ENCODE measurements around the gene KRT73.

KRT73 gene

DNA sequence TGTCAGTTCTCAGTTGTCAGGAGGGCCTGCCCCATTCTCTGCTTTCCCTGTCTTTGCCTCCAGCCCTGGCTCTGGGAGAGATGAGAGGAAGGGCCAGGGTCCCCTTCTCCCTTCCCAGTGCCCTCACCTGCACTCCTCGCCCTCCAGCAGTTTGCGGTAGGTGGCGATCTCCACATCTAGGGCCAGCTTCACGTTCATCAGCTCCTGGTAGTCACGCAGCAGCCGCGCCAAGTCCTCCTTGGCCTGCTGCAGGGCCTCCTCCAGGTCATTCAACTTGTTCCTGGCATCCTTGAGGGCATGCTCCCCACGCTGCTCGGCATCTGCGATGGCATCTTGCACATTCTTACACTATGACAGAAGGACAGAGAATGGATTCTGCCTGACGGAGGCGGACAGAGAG, 28.3 kb upstream of the KRT73 start:
- no peak overlapping the region for H3K4me3 ChIP-seq (ENCODE audit: low read depth, low read length)

DNA sequence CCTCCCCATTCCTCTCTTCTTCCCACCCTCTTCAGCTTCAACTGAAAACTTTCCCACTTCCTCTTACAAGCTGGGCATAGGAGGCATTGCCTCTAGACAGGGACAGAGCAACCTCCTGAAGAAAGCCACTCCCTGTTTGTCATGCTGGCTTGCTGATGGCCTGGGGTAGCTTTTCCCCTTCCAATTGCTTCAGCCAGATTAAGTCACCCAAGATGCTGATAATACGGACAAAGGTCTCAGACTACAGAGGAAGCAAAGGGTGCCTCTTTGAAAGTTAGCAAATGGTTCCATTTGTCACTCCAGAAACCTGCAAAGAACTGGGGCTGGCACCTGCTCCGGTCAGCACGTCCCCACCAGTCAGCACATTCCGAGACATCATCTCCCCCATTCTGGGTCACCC, 27.6 kb upstream of the KRT73 start:
- H3K4me3 ChIP-seq (ENCODE audit: low read depth, low read length), result no peak overlapping the region

DNA sequence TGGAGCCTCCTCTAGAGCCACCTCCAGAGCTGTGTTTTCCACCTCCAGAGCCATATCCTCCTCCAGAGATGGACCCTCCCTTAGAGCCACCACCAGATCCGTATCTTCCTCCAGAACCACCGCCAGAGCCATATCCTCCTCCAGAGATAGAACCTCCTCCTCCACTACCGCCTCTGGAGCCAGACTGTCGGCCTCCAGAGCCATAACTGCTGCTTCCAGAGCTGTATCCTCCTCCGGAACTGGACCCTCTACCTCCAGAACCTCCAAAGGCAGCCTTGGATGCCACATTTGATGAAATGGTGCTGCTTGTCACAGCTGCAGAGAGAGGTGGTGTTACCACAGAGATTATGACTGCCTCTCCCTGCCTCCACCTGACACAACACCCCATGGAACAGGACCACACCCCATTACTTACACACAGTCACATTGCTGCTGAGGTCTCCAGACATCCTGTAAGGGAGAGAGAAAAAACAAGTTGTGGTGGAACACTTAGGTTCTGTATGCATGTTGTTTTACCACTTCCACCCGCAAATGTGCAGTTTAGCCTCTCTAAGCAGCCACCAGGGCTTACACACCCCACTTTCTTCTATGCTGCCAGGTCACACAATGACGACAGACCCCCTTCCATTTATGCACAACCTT, 26.9 kb upstream of the KRT73 start:
- H3K4me3 ChIP-seq (ENCODE audit: low read depth, low read length), result no peak overlapping the region

DNA sequence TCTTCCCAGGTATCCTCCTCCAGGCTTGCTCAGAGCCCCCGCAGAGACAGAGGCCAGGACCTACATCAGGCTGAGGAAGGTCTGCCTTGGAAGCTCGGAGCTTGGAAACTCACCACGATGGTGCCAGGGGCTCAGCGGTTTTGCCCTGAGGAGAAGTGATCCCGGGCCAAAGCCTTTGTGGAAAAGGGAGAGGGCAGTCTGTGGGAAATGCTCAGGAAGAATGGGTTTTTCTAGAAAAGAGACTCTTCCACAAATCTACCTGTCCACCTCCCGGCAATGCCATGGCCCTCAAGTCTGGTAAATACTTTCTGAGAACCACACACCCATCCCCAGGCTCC, 25.7 kb upstream of the KRT73 start:
- no peak overlapping the region for H3K4me3 ChIP-seq (ENCODE audit: low read depth, low read length)

DNA sequence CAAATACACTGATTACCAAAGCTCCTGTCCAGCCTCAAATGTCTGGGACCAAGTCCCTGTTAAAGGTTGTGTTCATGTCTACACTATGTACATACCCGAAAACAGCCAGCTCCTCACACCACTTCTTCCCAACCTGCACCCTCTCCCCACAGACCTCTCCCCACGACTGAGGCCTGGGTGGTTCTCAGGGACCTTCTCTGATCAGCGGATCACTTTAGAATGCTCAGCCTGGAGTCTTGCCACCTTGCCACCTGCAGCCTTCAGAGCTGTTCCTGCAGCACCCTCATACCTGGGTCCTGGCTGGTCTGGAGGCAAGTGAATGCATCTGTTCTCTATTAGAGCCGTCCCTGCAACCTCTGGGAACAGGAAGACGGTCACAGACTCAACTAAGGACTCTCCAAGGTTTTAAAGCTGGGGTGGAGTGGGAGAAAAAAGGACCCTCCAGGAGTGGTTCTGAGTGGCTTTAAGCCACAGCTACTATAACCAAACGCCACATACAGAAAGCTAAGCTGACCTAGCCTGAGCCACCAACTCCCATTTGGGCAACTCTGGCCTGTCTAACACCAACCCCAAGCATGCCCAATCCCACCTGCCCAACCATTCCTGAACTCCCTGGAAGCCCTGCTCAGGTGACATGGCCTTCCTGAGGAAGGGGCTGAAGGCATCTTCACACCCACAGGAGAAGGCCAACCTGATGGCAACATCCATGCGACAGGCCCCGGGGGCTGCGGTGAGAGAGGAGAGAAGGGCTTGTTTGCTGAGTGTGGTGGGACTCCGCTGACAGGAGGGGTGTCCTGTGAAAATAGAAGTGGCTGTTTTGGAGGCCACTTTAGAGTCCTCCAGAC, 25.1 kb upstream of the KRT73 start:
- H3K4me3 ChIP-seq (ENCODE audit: low read depth, low read length), result no peak overlapping the region

DNA sequence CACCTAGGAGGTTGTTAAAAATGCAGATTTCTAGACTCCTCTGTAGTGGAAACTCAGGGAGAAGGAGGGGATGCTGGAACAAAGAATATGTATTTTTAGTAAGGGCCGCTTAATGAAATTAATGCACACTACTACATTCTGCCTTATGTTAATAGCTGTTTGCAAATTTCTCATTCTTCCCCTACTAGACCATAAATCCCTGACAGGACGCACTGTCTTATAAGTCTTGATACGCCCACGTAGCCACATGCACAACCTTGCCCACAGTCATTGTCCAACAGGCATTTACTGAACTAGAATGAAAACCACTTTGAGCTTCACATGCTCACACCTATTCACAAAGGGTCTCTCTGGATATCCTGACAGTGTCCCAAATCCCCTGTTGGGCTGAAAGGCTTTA, 23.1 kb upstream of the KRT73 start:
- H3K4me3 ChIP-seq (ENCODE audit: low read depth, low read length), result no peak overlapping the region

DNA sequence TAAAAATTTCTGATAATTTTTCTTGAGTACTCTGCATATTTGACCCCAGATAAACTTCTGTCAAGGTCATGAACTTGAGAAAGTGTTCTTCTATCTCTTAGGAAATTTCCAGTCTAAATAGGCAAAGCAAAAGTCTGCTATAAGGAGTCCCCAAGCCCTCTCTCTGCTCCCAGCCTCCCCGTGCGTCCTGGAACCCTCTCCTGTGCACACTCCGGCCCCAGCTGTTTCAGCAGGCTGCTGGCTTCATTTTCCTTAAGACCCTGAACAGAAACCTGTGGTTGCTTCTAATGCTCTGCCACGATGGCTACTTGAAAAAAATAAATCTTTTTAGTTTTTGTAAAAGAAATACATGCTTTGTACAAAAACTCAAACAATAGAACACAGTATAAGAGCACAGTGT, 18.9 kb upstream of the KRT73 start:
- no peak overlapping the region for H3K4me3 ChIP-seq (ENCODE audit: low read depth, low read length)

DNA sequence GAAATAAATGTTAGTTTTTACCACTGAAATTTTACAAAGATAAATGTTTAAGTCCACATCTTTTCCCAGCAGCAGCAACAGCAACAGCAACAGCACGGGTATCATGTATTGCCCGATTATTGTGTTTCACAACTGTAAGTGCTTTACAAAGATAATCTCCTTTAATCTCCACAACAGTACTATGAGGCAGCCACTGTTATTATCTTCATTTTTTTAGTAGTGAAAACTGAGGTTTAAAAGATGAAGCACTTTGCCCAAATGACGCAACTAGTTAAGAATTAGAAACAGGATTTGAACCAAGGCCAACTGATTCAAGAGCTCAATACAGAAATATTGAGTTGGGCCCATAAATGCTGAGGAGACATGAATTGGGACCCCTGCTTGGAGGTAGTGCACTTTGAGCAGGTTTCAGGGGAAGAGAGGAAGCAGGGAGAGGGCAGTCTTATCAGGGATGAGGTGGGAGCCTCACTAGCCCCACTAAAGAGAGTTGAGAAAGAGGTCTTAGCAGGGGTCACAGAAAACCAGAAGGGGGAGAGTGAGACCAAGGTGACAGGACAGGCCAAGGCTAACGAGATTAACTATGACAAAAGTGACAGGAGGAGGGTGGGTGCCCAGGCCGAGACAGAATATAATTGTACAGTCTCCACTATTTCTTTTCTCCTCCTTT, 18.4 kb upstream of the KRT73 start:
- no peak overlapping the region for H3K4me3 ChIP-seq (ENCODE audit: low read depth, low read length)

DNA sequence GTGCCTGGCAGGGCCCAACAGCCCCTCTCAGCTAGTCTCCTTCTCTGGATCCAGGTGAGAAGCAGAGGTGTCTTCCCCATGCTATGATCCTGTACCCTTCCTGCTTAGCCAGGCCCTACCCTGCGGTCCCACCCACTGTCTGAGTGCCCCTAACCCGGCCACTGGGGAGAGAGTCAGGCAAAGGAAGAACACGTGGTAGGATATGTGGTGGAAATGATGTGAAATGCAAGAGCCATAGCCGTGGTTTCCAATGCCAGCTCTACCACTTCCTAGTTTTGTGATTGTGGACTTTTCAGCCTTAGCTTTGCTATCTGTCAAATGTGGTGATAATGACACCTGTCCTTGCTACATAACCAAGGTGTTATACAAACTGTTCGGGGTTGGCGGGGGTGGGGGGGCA, 17.8 kb upstream of the KRT73 start:
- H3K4me3 ChIP-seq (ENCODE audit: low read depth, low read length), result no peak overlapping the region

DNA sequence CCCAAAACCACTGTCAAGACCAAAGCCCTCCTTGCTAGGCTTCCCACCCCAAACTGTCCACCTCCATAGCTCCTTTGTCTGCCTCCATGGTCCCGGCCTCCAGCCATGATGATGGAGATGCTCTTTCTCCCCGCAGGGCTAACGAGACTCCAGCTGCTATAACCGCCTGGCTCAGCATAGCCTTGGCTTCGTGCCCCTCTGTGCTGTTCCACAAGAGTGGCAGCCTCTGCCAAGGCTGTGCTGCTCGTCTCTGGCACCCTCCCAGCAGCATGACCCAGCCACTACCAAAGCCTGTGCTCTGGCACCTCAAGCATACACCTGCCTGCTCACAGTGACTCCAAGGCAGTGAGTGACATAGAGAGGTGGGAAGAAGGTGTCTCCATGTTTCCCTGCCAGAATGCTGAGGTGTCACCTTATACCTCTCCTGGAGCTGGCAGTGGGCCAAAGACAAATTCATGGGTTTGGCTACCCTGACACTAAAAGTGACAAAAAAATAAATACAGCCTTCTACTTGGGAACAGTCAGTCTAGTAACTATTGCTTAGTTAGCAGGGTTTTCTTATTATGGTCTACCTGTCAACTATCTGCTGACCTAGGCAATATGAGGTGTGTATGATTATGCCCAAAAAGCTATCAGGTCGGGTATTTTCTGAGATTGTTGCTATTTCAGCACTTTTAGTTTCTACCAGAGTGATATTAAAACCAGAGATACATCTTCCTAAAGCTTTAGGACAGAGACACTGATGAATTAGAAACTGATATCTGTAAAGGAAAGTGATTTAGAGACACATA, 16.1 kb upstream of the KRT73 start:
- H3K4me3 ChIP-seq (ENCODE audit: low read depth, low read length), result no peak overlapping the region

DNA sequence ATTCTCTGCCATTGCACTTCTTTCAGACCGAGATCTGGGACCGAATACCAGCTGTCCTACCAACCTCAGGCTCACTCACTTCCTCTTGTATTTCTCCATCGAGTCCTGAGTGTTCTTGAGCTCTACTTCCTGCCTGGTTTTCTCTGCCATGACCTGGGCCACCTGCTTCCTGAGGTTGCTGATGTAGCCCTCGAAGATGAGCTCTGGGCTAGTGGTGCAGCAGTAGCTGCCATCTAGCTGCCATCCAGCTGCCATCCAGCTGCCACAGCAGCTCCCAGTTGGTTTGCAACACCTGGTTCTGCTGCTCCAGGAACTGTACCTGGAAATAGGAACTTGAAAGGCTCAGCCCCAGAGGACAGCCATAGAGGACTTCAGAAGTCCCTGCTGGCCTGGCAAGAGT, 15.0 kb upstream of the KRT73 start:
- no peak overlapping the region for H3K4me3 ChIP-seq (ENCODE audit: low read depth, low read length)

DNA sequence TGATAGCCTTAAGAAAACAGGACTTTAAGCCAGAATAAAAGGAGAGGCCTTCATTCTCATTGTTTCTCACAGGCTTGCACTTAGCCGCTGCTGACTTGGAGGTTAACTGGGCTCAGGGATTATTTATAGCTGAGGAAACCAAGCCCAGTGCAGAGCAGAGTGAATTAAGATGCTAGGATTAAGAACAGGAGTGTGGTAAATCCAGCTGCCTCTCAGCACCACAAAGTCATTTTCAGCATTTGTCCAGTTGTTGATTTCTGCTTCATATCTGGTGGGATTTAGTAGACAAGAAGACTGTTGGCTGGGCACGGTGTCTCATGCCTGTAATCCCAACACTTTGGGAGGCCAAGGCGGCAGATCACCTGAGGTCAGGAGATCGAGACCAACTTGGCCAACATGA, 14.3 kb upstream of the KRT73 start:
- H3K4me3 ChIP-seq (ENCODE audit: low read depth, low read length), result no peak overlapping the region

DNA sequence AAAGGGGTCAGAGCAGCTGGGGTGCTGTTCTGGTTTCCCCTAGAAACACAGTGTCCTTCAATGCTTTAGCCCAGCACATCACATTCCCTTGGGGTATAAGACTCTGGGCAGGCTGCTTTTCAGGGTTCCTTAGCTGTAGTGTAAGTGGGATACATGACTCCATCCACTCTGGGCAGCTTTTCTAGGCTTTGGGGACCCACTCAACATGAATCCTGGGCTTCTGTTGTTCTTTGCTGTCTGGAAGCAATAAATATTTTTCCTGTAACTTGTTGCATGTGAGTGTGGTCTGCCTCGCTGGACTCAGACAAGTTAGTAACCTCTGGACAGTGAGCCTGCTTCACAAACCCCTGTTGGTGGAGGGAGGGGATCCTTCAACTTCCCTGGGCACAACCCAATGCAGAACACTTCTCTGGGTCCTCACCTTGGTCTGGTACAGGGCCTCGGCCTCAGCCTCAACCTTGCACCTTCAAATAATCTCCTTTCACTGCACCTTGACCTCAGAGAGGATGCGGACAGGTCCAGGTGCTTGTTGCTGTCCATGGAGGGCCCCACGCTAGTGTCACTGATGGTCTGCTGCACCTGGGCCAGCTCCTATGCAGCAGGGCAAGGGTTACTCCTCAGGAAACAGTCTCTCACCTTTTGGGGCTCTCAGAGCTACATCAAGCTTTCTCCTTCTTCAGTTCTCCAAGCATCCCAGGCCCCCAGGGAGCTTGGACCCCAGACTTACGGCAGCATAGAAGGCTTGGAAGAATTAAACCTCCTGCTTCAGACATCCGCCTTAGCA, 13.5 kb upstream of the KRT73 start:
- H3K4me3 ChIP-seq (ENCODE audit: low read depth, low read length), result no peak overlapping the region

DNA sequence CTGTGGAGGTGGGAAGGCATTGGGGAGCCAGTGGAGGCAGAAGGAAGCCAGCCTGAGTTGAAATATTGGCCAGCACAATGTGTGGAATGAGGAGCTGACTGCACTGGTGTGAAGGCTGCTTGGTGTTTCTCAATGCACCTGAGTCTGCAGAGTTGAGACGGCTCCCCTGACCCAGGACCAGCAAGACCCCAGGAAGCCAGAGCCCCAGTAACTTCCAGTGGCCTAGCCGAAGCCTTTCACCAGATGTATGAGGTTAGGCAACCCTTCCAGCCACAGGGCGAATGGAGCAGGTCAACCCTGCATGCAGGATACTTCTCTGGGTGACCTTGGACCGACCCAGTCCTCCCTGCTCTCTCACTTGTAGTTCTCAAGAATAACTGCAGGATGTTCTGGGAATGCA, 12.9 kb upstream of the KRT73 start:
- H3K4me3 ChIP-seq (ENCODE audit: low read depth, low read length), result no peak overlapping the region

DNA sequence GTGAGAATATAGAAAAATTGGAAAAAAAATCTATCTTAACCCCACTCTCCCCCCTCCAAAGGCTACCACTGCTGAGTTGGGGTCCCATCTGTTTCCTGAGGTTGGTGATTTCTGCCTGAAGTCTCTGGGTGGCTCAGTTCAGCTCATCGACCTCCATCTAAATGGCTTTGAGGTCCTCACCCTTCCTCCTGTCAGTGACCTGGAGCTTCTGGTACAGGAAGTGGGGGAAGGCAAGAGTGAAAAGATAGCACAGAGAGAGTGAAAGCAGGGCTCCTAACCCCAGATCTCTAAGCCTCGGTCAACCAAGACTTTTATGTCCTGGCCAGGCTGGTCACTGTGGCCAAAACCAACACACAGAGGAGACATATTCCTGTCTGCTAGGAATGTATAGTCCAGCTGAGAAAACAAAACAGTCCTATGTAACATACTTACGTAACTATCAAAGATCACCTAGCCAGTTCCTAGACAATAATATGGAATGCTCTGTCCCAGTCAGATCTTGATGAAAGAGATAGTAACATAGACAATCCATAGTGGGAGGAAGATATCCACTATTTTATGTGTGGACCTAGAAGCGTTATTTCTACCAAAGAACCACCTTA, 12.3 kb upstream of the KRT73 start:
- no peak overlapping the region for H3K4me3 ChIP-seq (ENCODE audit: low read depth, low read length)

DNA sequence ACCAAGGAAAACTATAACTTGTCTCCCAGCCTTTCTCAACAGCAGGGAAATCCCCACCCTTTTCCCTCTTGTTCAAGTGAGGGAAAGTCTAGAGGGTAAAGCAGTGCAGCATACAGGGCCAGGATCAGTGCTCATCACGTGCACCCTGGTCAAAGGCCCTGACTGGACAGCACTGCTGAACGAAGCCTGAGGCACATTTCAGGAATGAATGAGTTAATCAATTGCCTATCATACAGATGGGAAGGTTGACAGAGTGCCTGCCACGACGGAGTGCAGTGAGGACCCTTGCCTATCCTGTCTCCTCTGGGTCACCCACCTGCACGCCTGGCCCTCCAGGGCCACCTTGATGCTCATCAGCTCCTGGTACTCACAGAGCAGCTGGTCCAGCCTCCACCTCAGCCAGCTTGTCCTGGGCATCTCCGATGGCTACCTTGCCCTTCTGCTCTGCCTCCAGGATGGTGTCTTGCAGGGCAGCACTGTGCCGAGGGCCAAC, 11.7 kb upstream of the KRT73 start:
- H3K4me3 ChIP-seq (ENCODE audit: low read depth, low read length), result no peak overlapping the region

DNA sequence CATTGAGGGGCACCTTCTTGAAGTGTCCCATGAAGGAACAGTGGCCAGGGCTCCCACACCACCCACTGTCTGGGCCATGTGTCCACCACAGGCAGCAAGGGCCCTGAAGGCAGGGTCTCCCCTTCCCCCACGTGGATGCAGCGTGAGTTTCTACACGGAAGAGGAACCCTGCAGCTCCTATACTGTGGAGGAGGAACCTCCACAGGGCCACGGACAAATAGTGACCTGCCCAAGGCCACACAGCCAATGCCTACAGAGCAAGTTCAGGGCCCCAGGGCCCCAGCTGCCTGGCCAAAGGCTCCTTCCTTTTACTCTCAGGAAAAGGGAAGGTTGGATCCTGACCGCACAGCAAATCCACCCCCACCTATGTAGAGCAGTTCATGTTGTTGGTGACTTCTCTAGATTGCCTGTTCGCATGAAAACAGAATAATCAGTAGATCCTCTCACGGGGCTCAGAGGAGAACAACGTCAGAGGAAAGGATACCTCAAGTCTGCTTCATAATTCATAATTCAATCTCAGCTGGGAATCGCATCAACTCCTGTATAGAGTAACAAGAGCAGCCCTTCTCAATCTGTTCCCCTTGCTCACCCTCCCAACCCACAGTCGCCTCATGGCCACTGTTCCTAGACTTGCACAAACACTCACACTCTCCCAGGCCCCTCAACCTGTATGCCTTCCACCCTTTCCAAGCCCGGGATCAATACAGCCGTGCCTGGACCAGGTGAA, 11.1 kb upstream of the KRT73 start:
- H3K4me3 ChIP-seq (ENCODE audit: low read depth, low read length), result no peak overlapping the region

DNA sequence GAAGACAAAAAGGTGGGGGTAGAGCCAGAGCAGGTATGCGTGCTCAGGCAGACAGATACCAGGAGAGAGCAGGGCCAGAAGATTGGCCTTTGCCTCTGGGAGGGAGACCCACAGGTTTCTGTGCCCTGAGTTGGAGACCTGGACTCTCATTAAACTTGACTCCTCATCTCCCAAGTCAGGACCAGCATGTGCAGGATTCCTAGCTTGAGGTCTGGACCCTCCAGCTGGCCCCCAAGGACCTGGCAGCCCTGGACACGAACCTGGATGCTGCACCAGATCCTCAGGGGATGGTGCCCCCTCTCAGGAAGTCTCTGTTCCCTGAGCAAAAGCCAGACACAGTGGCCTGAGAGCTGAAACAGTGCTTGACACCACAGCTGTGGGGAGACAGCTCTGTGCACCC, 10.5 kb upstream of the KRT73 start:
- H3K4me3 ChIP-seq (ENCODE audit: low read depth, low read length), result no peak overlapping the region

DNA sequence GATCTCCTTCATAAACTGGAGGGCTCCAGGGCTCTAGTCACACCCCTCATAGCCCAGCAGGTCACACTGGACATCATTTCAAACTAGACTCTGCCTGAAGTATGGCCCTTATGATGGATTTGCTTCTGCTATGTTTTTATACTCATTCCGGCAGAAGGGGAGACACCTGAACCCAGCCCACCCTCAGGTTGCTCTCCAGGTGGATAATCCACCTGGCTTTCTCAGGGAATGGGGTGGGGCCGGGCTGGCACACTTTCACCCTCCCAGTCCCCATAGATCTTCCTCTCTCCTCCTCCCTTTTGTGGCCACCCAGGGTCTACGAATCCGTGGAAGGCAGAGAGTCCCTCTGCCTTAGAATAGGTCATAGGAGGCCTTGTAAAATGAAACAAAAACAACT, 9.8 kb upstream of the KRT73 start:
- H3K4me3 ChIP-seq (ENCODE audit: low read depth, low read length), result no peak overlapping the region

Measured in iPS-11a (cell line).